Fibroblast of mammary gland (primary cell): ENCODE measurements around the gene ZMPSTE24.

Source experiments
- DNase-seq: peaks from one replicate; pipeline ENCODE4 v3.0.0-alpha.2; 2010; ENCODE audit warnings: low read depth
- H3K4me3 ChIP-seq: 2 replicates; pipeline ENCODE4 v1.5.1; 2011; ENCODE audit warnings: low read depth, mild to moderate bottlenecking, low read length, moderate library complexity; ENCODE audit not compliant: control insufficient read depth
- CTCF ChIP-seq: conservative IDR thresholded peaks from 2 replicates; pipeline ENCODE4 v1.5.1; 2011; ENCODE audit warnings: low read depth, low read length, inconsistent platforms; ENCODE audit not compliant: control insufficient read depth, insufficient read depth

Gene ZMPSTE24

GRCh38 chr1:40305451-40305850 is 47.4 kb downstream of the ZMPSTE24 start:
- DNase-seq = peak; percentile 25
- peak; percentile 19 for TF ChIP-seq CTCF
- H3K4me3 ChIP-seq = no peak overlapping the region

DNA sequence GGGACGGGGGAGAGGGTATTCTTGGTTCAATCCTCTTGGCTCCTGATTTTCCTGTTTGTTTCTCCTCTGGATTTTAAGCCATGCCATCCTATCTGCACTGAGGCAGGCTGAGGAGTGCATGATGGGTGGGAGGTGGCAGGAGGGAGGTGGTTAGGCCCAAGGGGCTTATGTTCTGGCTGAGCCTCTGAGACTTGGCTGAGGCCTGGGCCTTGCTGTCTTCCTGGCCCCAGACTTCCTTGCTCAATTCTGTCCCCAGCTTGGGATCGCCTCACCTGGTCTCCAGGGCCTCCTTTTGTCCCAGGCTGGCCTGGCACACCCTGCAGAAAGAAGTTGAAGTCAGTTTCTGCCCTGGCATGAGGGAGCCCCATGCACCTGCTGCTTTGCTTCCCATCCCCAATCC is 47.8 kb downstream of the ZMPSTE24 start:
- no peak for TF ChIP-seq CTCF
- no peak for DNase-seq
- H3K4me3 ChIP-seq = no peak overlapping the region

- no peak for DNase-seq
- H3K4me3 ChIP-seq = no peak overlapping the region
- no peak for TF ChIP-seq CTCF
Measured at GRCh38 chr1:40306296-40306695, 48.3 kb downstream of the ZMPSTE24 start.

GRCh38 chr1:40307186-40307585 is 49.1 kb downstream of the ZMPSTE24 start:
- TF ChIP-seq CTCF = no peak
- no peak overlapping the region for H3K4me3 ChIP-seq
- no peak for DNase-seq

DNA sequence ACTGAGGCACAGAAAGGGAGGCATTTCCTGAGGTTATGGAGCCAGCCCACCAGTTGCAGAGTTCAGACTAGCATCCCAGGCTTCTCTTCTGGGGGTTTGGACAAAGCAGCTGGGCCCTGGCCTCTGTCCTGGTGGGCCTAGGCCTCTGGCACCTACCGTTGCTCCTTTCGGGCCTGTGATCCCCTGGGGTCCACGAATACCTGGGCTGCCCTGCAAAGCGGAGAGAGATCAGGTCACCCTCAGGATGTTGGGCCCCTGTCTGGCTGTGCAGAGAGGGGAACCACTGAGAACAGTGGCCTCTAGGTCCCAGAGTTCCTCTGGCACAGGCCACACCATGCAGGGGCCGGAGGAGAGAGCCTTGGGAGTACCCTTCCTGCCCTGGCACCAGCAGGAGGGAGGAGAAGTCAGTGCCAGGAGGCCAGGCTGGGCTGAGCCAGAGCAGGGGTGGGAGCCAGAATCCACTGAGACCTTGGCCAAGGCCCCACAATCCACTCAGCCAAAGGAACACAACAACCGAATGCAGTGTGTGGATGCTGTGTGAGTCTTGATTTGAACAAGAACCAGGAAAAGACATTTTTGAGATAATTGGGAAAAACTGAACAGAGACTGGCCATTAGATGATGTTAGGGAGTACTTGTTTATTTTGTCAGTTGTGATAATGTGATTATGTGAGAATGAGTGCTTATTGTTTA is 50.1 kb downstream of the ZMPSTE24 start:
- no peak overlapping the region for H3K4me3 ChIP-seq
- TF ChIP-seq CTCF = no peak
- no peak for DNase-seq

DNA sequence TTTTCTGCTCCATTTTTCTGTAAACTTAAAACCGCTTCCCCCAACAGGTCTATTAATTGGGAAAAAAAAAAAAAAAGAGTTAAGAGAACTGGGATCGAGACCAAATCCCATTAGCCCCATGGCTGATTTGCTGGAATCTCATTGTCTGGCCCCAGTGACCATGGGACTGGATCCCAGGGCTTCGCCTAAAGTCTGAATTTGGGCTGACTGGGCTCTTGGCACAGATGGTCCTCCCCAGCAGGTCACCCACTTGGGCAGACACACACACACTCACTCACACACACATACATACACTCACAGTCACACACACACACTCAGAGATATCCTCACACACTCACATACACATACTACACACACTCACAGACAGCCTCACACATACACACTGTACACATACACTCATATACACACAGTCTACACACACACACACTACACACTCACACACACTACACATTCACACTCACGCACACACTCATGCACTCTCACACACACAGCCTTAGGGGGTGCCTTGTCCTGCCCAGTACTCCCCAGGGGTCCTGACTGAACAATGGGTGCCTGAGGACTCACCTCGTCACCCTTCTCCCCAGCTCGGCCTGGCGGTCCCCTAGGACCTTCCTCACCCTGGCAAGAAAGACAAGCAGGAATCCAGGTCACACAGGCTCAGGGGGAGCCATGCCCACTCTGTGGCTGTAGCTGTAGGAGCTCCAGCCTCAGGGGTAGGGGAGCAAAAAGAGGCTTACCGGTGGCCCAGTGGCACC is 51.5 kb downstream of the ZMPSTE24 start:
- TF ChIP-seq CTCF = no peak

More for the DNA sequence above, 51.5 kb downstream of the ZMPSTE24 start:
- no peak for DNase-seq
- H3K4me3 ChIP-seq = no peak overlapping the region
